ENCODE measurements around the gene OGDHL. TPM values are rescaled to one million over a fixed set of nuclear protein-coding genes. Genes with fewer than 3 reads are reported as not detected.
A peak's percentile ranks its signal among the peaks of the same experiment; 100 is the strongest.
"Not testable (repeated sequence)": the region's sequence is repeated elsewhere in the genome, so short reads cannot be mapped to it uniquely, and the experiment has no call there.

Gene OGDHL
- 0.79 TPM for total RNA-seq
- polyA plus RNA-seq, result 0.87 TPM

DNA sequence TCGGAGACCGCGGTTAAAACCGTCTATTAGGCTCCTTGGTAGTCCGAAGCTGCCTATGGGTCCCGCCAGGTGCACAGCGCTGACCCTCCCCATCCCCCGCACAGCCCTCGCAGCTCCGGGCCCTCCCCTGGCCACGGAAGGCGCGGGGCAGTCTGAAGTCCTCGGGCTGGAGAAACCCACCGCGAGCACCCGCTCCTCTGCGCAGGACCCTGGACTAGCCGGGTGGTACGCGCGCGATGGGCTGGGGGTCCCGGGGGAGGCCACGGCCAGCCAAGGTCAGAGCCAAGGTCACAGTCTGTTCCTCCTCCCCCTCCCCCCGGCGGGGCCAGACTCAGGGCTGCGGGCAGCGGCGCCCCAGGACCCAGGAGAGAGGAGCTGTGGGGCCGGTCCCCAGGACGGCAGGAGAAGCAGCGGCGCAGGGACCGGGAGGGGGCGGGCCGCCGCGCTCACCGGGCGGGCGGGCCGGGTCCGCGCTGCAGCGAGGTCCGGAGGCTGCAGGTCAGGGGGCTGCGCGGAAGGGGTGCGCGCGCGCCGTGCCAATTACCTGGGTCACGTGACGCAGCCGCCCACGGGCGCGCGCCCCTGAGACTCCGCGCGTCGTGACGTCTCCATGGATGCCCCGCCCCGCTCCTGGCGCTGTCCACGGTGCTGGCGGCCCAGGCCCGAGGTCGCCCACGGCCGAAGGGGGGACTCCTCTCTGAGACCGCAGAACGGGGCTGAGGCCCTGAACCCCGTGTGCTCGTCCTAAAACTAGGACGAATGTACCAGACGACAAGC, at the start of gene OGDHL:
TSS of gene OGDHL (minus strand) at position 535 of the 777 bp plus-strand sequence. CDS start 3,731 bp downstream, outside the sequence.
- Histone ChIP-seq H3K4me3 (ENCODE audit: low read depth, low read length) (peak within 1 kb of the TSS; percentile 56), H3K4me1 (ENCODE audit: insufficient read depth) (no peaks in the 10 kb centered on the region), H3K36me3 (ENCODE audit: insufficient read depth) (no peaks in the 10 kb centered on the region), H3K27ac (ENCODE audit: low read depth) (no peak within 1 kb of the TSS)
- WGBS, result under 1% methylated on average over 80 of the region's 81 CpGs
- peak; percentile 10 for DNase-seq (ENCODE audit: extremely low spot score)

DNA sequence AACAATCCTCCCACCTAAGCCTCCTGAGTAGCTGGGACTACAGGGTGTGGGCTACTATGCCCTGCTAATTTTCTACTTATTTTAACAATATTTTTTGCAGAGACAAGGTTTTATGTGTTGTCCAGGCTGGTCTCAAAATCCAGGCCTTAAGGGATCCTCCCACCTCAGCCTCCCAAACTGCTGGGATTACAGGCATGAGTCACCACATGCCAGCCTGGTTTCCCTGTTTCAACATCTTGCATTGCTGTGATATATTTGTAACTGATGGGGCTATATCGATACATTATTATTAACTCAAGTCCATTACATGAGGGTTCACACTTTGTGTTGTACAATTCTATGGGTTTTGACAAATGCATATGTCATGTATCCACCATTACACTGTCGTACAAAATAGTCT, 41.9 kb upstream of the OGDHL start:
- 93% methylated on average over 2 of the region's 2 CpGs for WGBS

DNA sequence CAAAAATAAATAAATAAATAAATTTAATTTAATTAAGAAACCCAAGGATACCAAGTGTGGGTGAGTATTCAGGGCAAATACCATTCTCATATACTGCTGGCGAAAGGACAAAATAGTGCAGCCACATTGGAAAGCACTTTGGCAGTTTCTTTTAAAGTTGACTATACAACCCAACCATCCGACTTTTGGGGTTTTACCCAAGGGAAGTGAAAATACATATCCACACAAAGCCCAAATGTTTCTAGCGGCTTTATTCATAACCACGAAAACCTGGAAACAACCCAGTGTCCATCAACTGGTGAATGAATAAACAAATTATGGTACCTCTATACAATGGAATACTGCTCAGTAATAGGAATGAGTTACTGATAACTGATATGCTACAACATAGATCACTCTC, 36.2 kb upstream of the OGDHL start:
- Histone ChIP-seq H3K4me1 (ENCODE audit: insufficient read depth) (no peaks in the 10 kb centered on the region), H3K36me3 (ENCODE audit: insufficient read depth) (no peaks in the 10 kb centered on the region), H3K27ac (ENCODE audit: low read depth) (no peak overlapping the region), H3K4me3 (ENCODE audit: low read depth, low read length) (no peak overlapping the region)
- DNase-seq (ENCODE audit: extremely low spot score), result no peak
- WGBS, result 86% methylated on average over 4 of the region's 4 CpGs

More for the DNA sequence above, 41.9 kb upstream of the OGDHL start:
- H3K4me1 ChIP-seq (ENCODE audit: insufficient read depth), result no peaks in the 10 kb centered on the region
- H3K27ac ChIP-seq (ENCODE audit: low read depth), result no peak overlapping the region
- no peak for DNase-seq (ENCODE audit: extremely low spot score)
- no peak overlapping the region for H3K4me3 ChIP-seq (ENCODE audit: low read depth, low read length)
- H3K36me3 ChIP-seq (ENCODE audit: insufficient read depth), result no peaks in the 10 kb centered on the region

DNA sequence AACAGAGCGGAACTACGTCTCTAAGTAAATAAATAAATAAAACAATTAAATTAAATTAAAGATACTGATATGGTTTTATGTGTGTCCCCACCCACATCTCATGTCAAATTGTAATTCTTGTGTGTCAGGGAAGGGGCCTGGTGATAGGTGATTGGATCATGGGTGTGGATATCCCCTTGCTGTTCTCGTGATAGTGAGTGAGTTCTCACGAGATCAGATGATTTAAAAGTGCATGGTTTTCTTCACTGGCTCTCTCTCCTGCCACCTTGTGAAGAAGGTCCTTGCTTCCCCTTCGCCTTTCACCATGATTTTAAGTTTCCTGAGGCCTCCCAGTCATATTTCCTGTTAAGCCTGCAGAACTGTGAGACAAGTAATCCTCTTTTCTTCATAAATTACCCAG, 29.0 kb upstream of the OGDHL start:
- no peak overlapping the region for H3K4me3 ChIP-seq (ENCODE audit: low read depth, low read length)
- H3K27ac ChIP-seq (ENCODE audit: low read depth), result no peak overlapping the region
- no peak for DNase-seq (ENCODE audit: extremely low spot score)
- H3K36me3 ChIP-seq (ENCODE audit: insufficient read depth), result no peaks in the 10 kb centered on the region
- 61% methylated on average over 5 of the region's 5 CpGs for WGBS
- H3K4me1 ChIP-seq (ENCODE audit: insufficient read depth), result no peaks in the 10 kb centered on the region

DNA sequence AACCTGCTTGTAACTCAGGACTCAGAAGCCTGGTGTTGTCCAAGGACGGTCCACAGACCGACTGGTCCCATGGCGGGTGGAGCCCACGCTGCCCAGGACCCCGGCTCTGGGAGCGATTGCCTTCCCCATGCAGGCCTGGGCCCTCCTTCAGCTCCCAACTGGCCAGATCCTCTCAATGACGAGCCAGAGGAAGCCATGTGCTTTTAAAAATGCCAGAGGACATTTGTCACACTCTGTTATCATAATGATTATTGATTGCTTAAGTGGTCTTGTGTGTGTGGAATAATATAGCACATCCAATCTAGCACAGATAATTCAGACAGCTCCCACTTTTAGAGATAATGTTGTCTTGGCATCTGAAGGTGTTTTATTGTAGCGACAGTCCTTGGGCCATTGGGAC, 22.6 kb upstream of the OGDHL start:
- WGBS, result 39% methylated on average over 8 of the region's 8 CpGs
- no peak overlapping the region for H3K27ac ChIP-seq (ENCODE audit: low read depth)
- no peaks in the 10 kb centered on the region for H3K36me3 ChIP-seq (ENCODE audit: insufficient read depth)
- DNase-seq (ENCODE audit: extremely low spot score), result no peak
- H3K4me3 ChIP-seq (ENCODE audit: low read depth, low read length), result no peak overlapping the region
- H3K4me1 ChIP-seq (ENCODE audit: insufficient read depth), result no peaks in the 10 kb centered on the region

DNA sequence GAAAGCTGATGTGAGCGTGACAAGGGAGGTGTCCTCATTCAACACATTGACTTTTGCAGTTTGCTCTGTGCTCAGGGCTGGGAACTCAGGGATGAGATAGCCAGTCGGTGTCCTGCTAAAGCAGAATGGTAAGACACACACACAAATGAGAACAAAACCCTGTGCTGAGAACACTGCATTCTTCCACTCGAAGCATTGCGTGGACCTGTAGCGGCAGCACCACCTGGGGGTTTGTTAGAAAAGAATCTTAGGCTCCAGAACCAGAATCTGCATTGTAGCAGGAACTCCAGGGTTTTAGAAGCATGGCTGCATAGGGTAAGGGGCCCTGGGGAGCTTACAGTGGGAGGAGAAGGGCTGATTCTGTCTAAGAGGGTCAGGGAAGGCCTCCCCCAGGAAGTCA, 21.5 kb upstream of the OGDHL start:
- 62% methylated on average over 5 of the region's 5 CpGs for WGBS
- no peak overlapping the region for H3K27ac ChIP-seq (ENCODE audit: low read depth)
- H3K4me3 ChIP-seq (ENCODE audit: low read depth, low read length), result no peak overlapping the region
- H3K4me1 ChIP-seq (ENCODE audit: insufficient read depth), result no peaks in the 10 kb centered on the region
- DNase-seq (ENCODE audit: extremely low spot score), result no peak
- no peaks in the 10 kb centered on the region for H3K36me3 ChIP-seq (ENCODE audit: insufficient read depth)

DNA sequence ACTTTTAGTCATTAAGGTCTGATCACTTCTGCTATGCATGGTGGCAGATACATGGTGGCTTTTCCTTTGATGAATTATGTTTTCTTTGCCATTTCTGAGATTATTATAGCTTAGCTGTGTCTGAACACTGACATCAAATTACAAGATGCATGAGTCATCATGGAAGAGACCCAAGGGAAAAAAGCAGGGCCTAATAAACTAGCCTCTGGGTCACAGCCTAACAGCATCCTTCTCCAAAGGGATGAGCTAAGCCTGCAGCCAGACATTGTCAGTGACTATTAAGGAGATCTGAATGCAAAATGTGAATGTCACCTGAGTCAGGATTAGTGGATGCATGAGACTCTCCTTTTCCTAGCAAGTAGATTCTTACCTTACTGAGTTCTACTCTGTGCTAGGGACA, 19.1 kb upstream of the OGDHL start:
- DNase-seq (ENCODE audit: extremely low spot score), result no peak

DNA sequence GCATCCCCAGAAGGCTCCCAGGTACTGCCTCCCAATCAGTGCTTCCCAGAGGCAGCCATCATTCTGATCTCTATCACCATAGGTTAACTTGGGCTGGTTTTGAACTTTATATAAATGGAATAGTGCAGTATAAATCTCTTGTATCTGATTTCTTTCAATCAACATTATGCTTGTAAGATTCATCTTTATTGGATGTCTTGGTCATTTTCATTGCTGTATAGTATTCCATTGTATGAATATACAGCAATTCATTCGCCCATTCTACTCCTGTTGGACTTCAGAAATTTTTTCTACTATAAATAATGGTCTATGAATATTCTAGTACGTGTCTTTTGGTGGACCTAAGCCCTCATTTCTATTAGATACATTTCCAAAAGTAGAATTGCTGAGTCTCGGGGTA, 16.1 kb upstream of the OGDHL start:
- H3K4me1 ChIP-seq (ENCODE audit: insufficient read depth), result no peaks in the 10 kb centered on the region
- H3K36me3 ChIP-seq (ENCODE audit: insufficient read depth), result no peaks in the 10 kb centered on the region
- no peak overlapping the region for H3K4me3 ChIP-seq (ENCODE audit: low read depth, low read length)
- no peak for DNase-seq (ENCODE audit: extremely low spot score)
- no peak overlapping the region for H3K27ac ChIP-seq (ENCODE audit: low read depth)
- 77% methylated on average over 3 of the region's 3 CpGs for WGBS

More for the DNA sequence above, 19.1 kb upstream of the OGDHL start:
- Histone ChIP-seq H3K27ac (ENCODE audit: low read depth) (no peak overlapping the region), H3K4me1 (ENCODE audit: insufficient read depth) (no peaks in the 10 kb centered on the region), H3K4me3 (ENCODE audit: low read depth, low read length) (no peak overlapping the region), H3K36me3 (ENCODE audit: insufficient read depth) (no peaks in the 10 kb centered on the region)

DNA sequence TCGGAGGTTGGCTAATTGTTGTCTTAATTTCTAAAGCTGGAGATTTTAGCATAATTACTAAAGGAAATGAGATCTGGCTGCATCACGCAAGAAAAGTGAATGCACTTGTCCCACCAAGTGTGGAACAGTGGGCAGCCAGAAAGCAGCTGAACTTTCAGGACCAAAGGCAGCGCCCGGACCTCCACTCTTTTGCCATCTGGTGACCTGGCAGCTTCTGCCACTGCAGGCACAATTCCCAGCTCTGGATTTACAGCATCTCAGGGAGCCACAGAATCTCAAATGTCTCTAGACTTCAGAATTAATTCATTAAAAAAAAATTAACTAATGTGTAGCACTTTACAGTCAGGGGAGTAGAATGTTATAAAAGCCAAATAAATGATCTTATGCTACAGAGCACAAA, 14.7 kb upstream of the OGDHL start:
- no peaks in the 10 kb centered on the region for H3K36me3 ChIP-seq (ENCODE audit: insufficient read depth)
- no peak overlapping the region for H3K4me3 ChIP-seq (ENCODE audit: low read depth, low read length)
- WGBS, result 80% methylated on average over 4 of the region's 4 CpGs
- H3K27ac ChIP-seq (ENCODE audit: low read depth), result no peak overlapping the region
- no peaks in the 10 kb centered on the region for H3K4me1 ChIP-seq (ENCODE audit: insufficient read depth)
- DNase-seq (ENCODE audit: extremely low spot score), result no peak

DNA sequence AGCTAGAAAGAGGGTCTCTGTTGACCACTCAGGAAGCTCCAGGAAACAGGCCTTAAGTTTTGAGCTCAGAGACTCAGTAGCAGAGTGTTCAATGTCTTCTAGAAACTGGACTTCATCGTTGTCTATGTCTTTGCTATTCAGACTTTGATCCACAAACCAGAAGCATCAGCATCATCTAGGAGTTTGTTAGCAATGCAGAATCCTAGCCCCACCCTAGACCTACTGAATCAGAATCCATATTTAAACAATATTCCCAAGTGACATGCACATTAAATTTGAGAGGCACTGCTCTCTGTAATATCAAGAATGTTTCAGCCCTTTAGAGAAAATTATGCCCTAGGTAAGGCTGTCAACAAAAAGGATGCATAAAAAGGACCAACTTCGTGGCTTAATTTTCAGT, 12.9 kb upstream of the OGDHL start:
- Histone ChIP-seq H3K36me3 (ENCODE audit: insufficient read depth) (no peaks in the 10 kb centered on the region), H3K4me1 (ENCODE audit: insufficient read depth) (no peaks in the 10 kb centered on the region), H3K4me3 (ENCODE audit: low read depth, low read length) (no peak overlapping the region), H3K27ac (ENCODE audit: low read depth) (no peak overlapping the region)
- DNase-seq (ENCODE audit: extremely low spot score), result no peak
- WGBS, result 70% methylated on average over 2 of the region's 2 CpGs

DNA sequence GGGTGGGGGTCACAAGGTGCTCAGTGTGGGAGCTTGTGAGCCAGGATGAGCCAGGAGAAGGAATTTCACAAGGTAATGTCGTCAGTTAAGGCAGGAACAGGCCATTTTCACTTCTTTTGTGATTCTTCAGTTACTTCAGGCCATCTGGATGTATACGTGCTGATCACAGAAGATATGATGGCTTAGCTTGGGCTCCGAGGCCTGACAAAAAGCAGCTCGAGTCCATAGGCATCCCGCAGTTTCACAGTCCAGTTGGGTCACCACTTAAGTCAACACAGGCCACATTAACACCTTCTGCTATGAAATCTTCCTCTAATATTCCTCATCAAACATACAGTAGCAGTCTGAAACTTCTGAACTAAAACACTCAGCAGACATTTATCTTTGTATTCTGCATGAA, 10.8 kb upstream of the OGDHL start:
- H3K36me3 ChIP-seq (ENCODE audit: insufficient read depth); DNase-seq (ENCODE audit: extremely low spot score); H3K4me3 ChIP-seq (ENCODE audit: low read depth, low read length); H3K27ac ChIP-seq (ENCODE audit: low read depth); H3K4me1 ChIP-seq (ENCODE audit: insufficient read depth): not testable (repeated sequence)
- 37% methylated on average over 5 of the region's 5 CpGs for WGBS

DNA sequence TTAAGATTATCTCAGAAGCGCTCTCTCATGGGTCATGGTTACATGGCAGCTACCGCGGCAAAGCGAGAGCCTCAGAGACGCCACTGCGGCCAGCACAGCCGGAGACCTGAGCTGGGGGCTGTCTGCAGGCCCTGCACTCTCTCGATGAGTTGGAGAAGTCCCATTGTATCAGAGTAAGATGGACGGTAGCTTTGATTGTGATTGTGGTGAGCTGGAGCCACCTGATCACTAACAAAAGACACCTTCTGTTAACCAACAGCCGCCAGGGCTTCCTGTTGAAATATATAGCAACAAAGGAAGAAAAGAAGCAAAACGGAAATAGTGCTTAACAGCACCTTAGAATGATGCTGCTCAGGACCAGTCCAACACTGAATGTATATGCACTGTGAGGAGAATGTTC, 8.9 kb upstream of the OGDHL start:
- H3K27ac ChIP-seq (ENCODE audit: low read depth); H3K36me3 ChIP-seq (ENCODE audit: insufficient read depth); H3K4me1 ChIP-seq (ENCODE audit: insufficient read depth); H3K4me3 ChIP-seq (ENCODE audit: low read depth, low read length); DNase-seq (ENCODE audit: extremely low spot score): not testable (repeated sequence)
- 30% methylated on average over 11 of the region's 11 CpGs for WGBS

DNA sequence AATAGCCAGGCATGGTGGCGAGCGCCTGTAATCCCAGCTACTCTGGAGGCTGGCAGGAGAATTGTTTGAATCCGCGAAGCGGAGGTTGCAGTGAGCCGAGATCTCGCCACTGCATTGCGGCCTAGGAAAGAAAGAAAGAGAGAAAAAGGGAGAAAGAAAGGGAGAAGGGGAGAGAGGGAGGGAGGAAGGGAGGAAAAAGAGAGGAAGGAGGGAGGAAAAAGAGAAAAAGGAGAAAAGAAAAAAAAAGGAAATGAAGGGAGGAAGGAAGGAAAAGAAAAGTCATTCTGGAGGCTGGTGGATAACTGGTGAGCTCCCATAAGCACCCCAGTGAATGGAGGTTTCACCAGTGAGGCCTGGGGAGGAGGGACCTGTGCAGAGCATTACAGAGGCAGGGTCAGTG, 7.6 kb upstream of the OGDHL start:
- WGBS, result 97% methylated on average over 8 of the region's 8 CpGs
- Histone ChIP-seq H3K4me1 (ENCODE audit: insufficient read depth) (no peaks in the 10 kb centered on the region), H3K27ac (ENCODE audit: low read depth) (no peak overlapping the region), H3K36me3 (ENCODE audit: insufficient read depth) (no peaks in the 10 kb centered on the region), H3K4me3 (ENCODE audit: low read depth, low read length) (no peak overlapping the region)
- no peak for DNase-seq (ENCODE audit: extremely low spot score)

DNA sequence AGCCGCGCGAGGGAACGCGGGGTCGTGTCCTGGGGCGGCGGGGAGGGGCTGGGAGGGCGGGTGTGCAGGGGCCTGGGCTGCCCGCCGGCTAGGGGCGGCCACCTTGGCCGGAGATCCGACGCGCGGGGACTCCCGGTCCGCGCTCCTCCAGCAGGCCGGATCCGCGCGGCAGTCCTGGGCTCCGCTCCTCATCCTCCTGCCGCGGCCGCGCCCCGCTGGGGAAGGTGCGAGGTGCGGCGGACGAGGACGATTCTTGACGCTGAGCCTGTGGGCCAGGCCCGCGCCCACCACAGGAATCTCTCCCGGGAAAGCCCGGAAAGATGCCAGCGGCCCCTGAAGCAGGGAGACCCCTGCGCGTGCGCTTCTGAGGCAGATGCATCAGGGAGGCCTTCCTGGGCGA, 6.6 kb upstream of the OGDHL start:
- DNase-seq (ENCODE audit: extremely low spot score), result no peak
- WGBS, result 4% methylated on average over 45 of the region's 45 CpGs

DNA sequence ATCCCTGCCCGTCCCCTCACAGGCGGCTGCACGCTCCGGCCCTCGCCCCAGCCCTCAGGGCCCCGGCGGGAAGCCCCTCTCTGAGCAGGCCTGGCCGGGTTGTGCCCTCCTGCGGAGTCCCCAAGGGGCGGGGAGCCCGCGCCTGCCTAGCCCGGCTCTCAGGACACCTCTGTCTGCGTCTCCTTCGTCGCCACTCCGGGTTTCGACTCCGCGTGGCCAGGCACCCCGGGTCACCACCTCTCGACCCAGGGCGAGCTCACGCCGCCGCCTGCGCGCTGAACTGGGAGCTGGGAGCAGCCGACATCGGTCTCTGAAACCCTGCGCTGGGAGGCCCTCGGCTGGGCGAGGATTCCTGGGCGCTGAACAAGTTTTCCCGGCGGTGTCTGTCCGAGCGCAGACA, 6.2 kb upstream of the OGDHL start:
- Histone ChIP-seq H3K36me3 (ENCODE audit: insufficient read depth) (no peaks in the 10 kb centered on the region), H3K4me1 (ENCODE audit: insufficient read depth) (no peaks in the 10 kb centered on the region), H3K4me3 (ENCODE audit: low read depth, low read length) (no peak overlapping the region), H3K27ac (ENCODE audit: low read depth) (no peak overlapping the region)
- 3% methylated on average over 38 of the region's 38 CpGs for WGBS
- DNase-seq (ENCODE audit: extremely low spot score), result no peak

More for the DNA sequence above, 6.6 kb upstream of the OGDHL start:
- no peaks in the 10 kb centered on the region for H3K36me3 ChIP-seq (ENCODE audit: insufficient read depth)
- H3K4me1 ChIP-seq (ENCODE audit: insufficient read depth), result no peaks in the 10 kb centered on the region
- no peak overlapping the region for H3K4me3 ChIP-seq (ENCODE audit: low read depth, low read length)
- H3K27ac ChIP-seq (ENCODE audit: low read depth), result no peak overlapping the region
